ENCODE data around the gene GRM4.

Gene GRM4

DNA sequence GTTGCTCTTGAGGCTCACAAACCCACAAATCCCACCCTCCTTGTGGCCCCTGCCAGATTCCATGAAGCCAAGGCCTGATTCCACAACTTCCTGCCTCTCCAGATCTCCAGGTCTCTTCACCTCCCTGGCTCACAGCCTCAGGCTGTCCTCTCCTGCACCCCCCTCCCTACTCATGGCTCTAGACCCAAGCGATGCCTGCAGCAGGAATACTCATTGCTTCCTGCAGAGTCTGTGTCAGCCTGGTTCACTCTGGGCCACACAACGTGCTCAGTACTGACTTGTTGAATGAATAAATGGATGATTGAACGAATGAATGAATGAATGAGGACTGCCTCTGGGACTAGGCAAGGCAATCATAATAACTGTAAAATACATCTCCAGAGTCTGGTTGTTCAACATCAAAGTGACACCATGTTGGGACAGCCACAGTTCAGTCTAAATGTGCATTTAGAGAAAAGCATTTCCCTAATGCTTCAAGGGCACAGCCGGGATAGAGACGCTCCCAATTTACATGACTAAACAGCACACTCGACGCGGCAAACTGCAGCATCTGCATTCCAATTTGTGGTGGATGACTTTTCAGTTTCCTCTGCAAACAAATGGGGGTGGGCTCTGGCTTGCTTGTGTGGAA is 139.9 kb downstream of the GRM4 start:
- Histone ChIP-seq H3K4me2 (no peak overlapping the region), H4K20me1 (no peaks in the 10 kb centered on the region), H3K27me3 (no peaks in the 10 kb centered on the region), H3K27ac (no peak overlapping the region), H3K36me3 (no peaks in the 10 kb centered on the region), H3K4me3 (no peak overlapping the region), H3K4me1 (no peaks in the 10 kb centered on the region), H3K9ac (no peak overlapping the region), H3K9me3 (peaks cover 15% of the 10 kb centered on the region)
- TF ChIP-seq Cebpa-rat (IDR thresholded peaks at IDR 0.05), result no peak

DNA sequence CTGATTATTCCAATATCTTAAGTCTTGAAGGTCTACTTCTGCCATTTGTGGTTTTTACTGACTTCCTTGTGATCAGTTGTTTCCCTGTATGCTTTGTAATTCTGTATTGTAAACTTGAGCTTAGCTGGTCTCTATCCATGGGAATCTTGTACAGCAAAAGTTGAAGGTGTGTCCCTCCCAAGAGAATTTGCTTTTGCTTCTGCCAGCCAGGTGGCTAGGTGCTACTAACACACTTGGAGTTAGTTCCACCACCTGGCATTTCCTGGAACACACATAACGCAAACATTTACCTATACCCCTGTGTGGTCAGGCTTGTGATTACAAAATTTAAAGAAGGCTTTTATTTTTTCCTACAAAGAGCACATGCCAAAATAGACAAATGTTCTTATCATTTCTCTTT is 141.2 kb downstream of the GRM4 start:
- no peak overlapping the region for H3K4me3 ChIP-seq
- no peaks in the 10 kb centered on the region for H4K20me1 ChIP-seq
- H3K9ac ChIP-seq, result no peak overlapping the region
- H3K9me3 ChIP-seq, result peaks cover 15% of the 10 kb centered on the region
- no peak for TF ChIP-seq Cebpa-rat (IDR thresholded peaks at IDR 0.05)
- no peaks in the 10 kb centered on the region for H3K27me3 ChIP-seq
- no peaks in the 10 kb centered on the region for H3K4me1 ChIP-seq
- no peaks in the 10 kb centered on the region for H3K36me3 ChIP-seq
- no peak overlapping the region for H3K27ac ChIP-seq
- H3K4me2 ChIP-seq, result no peak overlapping the region

DNA sequence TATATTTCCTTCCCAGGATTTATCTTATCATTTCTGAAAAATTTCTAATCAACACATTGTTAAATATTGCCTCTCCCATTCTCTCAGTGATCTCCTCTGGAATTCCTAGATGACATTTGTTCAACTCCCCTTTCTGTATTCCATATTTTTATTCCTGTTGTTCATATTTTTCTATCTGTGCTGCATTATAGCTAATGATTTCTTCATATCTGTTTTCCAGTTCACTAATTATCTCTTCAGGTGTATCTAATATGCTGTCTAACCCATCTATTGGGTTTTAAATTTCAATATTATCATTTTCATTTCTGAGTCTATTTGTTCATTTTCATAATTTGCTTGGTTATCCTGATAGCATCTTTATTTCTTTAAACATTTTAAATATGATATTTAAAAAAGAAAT is 141.9 kb downstream of the GRM4 start:
- H3K27ac ChIP-seq, result no peak overlapping the region
- H3K4me3 ChIP-seq, result no peak overlapping the region
- H3K4me1 ChIP-seq, result no peaks in the 10 kb centered on the region
- TF ChIP-seq Cebpa-rat (IDR thresholded peaks at IDR 0.05), result no peak
- no peaks in the 10 kb centered on the region for H3K36me3 ChIP-seq
- H4K20me1 ChIP-seq, result no peaks in the 10 kb centered on the region
- no peak overlapping the region for H3K9ac ChIP-seq
- no peaks in the 10 kb centered on the region for H3K27me3 ChIP-seq
- H3K4me2 ChIP-seq, result no peak overlapping the region
- peaks cover 12% of the 10 kb centered on the region for H3K9me3 ChIP-seq

DNA sequence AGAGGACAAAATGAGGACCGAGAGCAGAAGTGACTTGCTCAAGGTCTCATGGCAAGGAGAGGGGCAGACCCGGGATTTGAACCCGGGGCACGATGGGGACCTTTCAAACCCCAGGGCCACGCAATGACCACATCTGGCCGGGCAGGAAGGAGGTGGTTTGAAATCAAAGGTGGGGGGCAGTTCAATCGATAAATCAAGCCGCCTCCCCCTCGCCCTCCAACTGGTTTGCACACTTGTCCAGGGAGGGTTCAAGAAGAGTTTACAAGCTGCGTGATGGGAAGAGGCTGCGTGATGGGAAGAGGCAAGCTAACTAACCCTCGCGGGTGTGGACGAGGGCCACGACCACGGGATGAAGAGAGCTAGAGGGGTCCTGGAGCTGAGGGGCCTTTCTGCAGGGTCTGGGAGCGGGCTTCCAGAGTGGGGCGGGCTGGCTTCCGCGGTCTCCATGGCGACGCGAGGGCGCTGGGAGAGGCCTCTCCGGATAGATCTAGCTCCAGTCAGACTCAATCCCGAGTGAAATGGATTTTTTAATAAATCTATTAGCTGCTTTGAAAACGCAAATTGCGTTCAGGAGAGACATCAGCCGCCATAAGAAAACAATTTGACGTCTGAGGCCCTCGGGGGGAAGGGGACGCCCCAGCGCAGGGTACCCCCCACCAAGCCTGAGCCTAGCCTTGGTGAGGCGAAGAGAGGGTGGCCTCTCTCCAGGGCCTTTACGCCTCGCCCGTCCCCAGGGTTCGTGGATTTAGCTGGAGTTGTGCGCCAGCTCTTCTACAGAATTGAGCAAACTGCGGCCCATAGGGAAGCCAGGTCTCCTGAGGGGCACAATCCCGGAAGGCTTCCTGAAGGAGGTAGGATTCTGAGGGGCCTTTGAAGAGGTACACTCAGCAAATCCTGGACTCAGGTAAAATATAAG is 143.9 kb downstream of the GRM4 start:
- no peak for TF ChIP-seq Cebpa-rat (IDR thresholded peaks at IDR 0.05)
- no peak overlapping the region for H3K4me2 ChIP-seq
- H3K36me3 ChIP-seq, result no peaks in the 10 kb centered on the region
- no peaks in the 10 kb centered on the region for H3K27me3 ChIP-seq
- no peak overlapping the region for H3K27ac ChIP-seq
- no peak overlapping the region for H3K4me3 ChIP-seq
- H3K9ac ChIP-seq, result no peak overlapping the region
- H3K9me3 ChIP-seq, result peaks cover 8% of the 10 kb centered on the region; the same call in 1 of the 2 replicates
- no peaks in the 10 kb centered on the region for H3K4me1 ChIP-seq
- no peaks in the 10 kb centered on the region for H4K20me1 ChIP-seq

DNA sequence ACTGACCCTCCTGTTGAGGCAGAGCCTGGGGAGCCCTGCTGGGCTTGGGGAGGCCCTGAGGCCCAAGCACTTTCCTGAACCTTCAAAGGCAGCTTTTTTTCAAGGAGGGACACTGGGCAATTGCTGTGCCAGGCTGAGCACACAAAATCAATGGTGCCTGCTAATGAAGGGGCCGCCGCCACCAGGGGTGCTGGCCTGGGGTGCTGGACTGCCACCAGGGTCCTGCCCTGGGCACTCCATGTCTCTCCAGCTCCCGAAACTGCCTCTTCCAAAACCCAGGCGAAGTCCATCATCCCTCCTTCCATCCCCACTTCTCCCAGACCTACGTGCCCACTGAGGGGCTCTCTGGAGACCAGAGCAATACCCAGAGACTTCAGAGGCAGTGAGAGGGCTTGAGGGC is 145.6 kb downstream of the GRM4 start:
- H3K27me3 ChIP-seq, result no peaks in the 10 kb centered on the region

DNA sequence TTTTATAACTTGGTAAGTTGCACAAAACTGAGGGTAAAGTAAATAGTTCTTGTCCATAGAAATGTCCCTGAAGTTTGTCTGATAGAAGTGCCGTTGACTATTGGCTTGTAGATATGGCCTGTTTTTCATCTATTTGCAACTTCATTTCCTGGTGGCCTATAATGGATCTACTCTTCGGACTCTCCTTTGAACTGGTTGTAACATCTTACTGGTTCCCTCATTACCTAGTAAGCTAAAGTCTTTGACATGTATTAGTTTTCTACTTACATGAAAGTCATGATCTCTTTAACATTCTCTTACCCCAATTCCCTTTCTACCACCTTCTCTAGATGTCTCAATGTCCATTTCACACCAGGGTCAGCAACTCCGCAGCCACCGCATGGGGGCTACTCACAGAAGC is 146.3 kb downstream of the GRM4 start:
- Histone ChIP-seq H3K9ac (no peak overlapping the region), H3K36me3 (no peaks in the 10 kb centered on the region), H3K4me2 (no peak overlapping the region), H3K4me1 (no peaks in the 10 kb centered on the region), H3K27me3 (no peaks in the 10 kb centered on the region), H4K20me1 (no peaks in the 10 kb centered on the region), H3K4me3 (no peak overlapping the region), H3K27ac (no peak overlapping the region), H3K9me3 (peaks cover 8% of the 10 kb centered on the region; the same call in 1 of the 2 replicates)
- no peak for TF ChIP-seq Cebpa-rat (IDR thresholded peaks at IDR 0.05)

More for the DNA sequence above, 145.6 kb downstream of the GRM4 start:
- no peak overlapping the region for H3K27ac ChIP-seq
- H3K36me3 ChIP-seq, result no peaks in the 10 kb centered on the region
- TF ChIP-seq Cebpa-rat (IDR thresholded peaks at IDR 0.05), result no peak
- H3K9me3 ChIP-seq, result peaks cover 8% of the 10 kb centered on the region; the same call in 1 of the 2 replicates
- no peak overlapping the region for H3K4me2 ChIP-seq
- no peaks in the 10 kb centered on the region for H3K4me1 ChIP-seq
- H3K4me3 ChIP-seq, result no peak overlapping the region
- H4K20me1 ChIP-seq, result no peaks in the 10 kb centered on the region
- no peak overlapping the region for H3K9ac ChIP-seq

DNA sequence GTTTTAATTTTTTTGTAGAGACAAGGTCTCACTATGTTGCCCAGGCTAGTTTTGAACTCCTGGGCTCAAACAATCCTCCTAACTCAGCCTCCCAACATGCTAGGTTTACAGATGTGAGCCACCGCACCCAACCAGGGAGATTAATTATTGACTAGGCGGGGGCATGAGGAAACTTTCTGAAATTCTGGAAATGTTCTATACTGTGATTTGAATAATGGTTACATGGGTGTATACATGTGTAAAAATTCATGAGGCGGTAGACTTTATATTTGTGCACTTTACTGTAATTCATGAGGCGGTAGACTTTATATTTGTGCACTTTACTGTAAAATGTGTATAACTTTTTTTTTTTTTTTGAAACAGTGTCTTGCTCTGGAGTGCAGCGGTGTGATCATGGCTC is 147.2 kb downstream of the GRM4 start:
- no peak overlapping the region for H3K4me2 ChIP-seq
- H3K27ac ChIP-seq, result no peak overlapping the region
- no peaks in the 10 kb centered on the region for H3K27me3 ChIP-seq
- H3K4me1 ChIP-seq, result no peaks in the 10 kb centered on the region
- H3K36me3 ChIP-seq, result no peaks in the 10 kb centered on the region
- H3K4me3 ChIP-seq, result no peak overlapping the region
- no peak overlapping the region for H3K9ac ChIP-seq
- H3K9me3 ChIP-seq, result peaks cover 8% of the 10 kb centered on the region; the same call in 1 of the 2 replicates
- H4K20me1 ChIP-seq, result no peaks in the 10 kb centered on the region
- no peak for TF ChIP-seq Cebpa-rat (IDR thresholded peaks at IDR 0.05)

DNA sequence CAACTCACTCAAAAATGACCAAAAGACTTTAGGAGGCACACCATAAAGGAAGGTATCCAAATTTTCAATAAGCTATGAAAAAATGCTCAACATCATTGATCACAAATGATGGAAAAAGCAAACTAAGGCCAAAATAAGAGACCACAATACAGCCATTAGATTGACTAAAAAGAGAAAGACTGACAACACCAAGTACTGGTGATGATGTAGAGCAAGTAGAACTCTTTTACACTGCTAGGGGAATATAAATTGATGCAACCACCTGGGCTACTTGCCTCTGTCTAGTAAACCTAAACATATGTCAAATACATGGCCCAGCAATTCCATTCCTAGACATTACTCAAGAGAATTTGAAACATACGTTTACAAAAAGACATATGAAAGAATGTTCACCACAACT is 148.6 kb downstream of the GRM4 start:
- Histone ChIP-seq H3K4me1 (no peaks in the 10 kb centered on the region), H3K9me3 (peaks cover 8% of the 10 kb centered on the region; the same call in 1 of the 2 replicates), H3K4me3 (no peak overlapping the region), H3K27me3 (no peaks in the 10 kb centered on the region), H3K27ac (no peak overlapping the region), H3K4me2 (no peak overlapping the region), H3K9ac (no peak overlapping the region), H4K20me1 (no peaks in the 10 kb centered on the region), H3K36me3 (no peaks in the 10 kb centered on the region)
- TF ChIP-seq Cebpa-rat (IDR thresholded peaks at IDR 0.05), result no peak

DNA sequence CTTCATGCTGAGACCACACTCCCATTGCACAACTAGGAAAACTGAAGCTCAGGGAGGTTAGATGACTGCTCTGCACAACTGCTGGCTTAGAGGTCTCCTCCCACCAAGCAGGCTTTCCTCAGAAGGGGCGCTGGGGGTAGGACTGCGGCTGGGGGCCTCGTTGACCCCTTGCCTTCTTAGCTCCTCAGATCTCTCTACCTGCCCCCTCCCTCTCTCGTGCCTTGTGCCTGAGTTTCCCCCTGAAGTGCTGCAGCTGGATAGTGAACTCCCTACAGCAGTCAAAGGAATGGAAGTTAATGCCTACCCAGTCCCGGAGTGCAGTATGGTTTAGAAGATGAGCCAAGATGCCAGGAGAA is 149.8 kb downstream of the GRM4 start:
- Histone ChIP-seq H3K27ac (no peak overlapping the region), H3K9me3 (peaks cover 8% of the 10 kb centered on the region; the same call in 1 of the 2 replicates), H3K27me3 (no peaks in the 10 kb centered on the region), H3K36me3 (no peaks in the 10 kb centered on the region), H3K4me3 (no peak overlapping the region), H3K9ac (no peak overlapping the region), H3K4me2 (no peak overlapping the region), H3K4me1 (no peaks in the 10 kb centered on the region), H4K20me1 (no peaks in the 10 kb centered on the region)
- TF ChIP-seq Cebpa-rat (IDR thresholded peaks at IDR 0.05), result no peak

Measured in BLaER1 (cell line).